Kidney glomerular epithelial cell (primary cell): ENCODE data around the gene COX4I1.

Experiments used
- DNase-seq: peaks from one replicate; lab custom pipeline; 2025; lab: John Stamatoyannopoulos, UW

The COX4I1 gene

GRCh38 chr16:85842435-85842834, 42.9 kb downstream of the COX4I1 start:
- DNase-seq = no peak

- DNase-seq = no peak
Observed at GRCh38 chr16:85842848-85843247, 43.4 kb downstream of the COX4I1 start.

GRCh38 chr16:85843471-85844168, 44.1 kb downstream of the COX4I1 start:
- DNase-seq = no peak

GRCh38 chr16:85844169-85844481, 44.6 kb downstream of the COX4I1 start:
- DNase-seq = no peak

GRCh38 chr16:85844786-85845185, 45.3 kb downstream of the COX4I1 start:
- DNase-seq = no peak

GRCh38 chr16:85845266-85845665, 45.8 kb downstream of the COX4I1 start:
- DNase-seq = no peak

GRCh38 chr16:85846461-85846860, 47.0 kb downstream of the COX4I1 start:
- DNase-seq = no peak

GRCh38 chr16:85847036-85847435, 47.5 kb downstream of the COX4I1 start:
- no peak for DNase-seq

GRCh38 chr16:85847681-85848601, 48.4 kb downstream of the COX4I1 start:
- no peak for DNase-seq

GRCh38 chr16:85848986-85849385, 49.5 kb downstream of the COX4I1 start:
- no peak for DNase-seq

GRCh38 chr16:85849388-85849787, 49.9 kb downstream of the COX4I1 start:
- DNase-seq = no peak

- no peak for DNase-seq
Observed at GRCh38 chr16:85850344-85850880, 50.9 kb downstream of the COX4I1 start.

GRCh38 chr16:85851034-85851785, 51.7 kb downstream of the COX4I1 start:
- no peak for DNase-seq

GRCh38 chr16:85853547-85854545, 54.4 kb downstream of the COX4I1 start:
- DNase-seq = no peak

GRCh38 chr16:85854935-85855334, 55.4 kb downstream of the COX4I1 start:
- DNase-seq = no peak

GRCh38 chr16:85856079-85856478, 56.6 kb downstream of the COX4I1 start:
- DNase-seq = no peak

GRCh38 chr16:85856585-85856984, 57.1 kb downstream of the COX4I1 start:
- no peak for DNase-seq
